Measurements from ENCODE around the gene KIF5B.
A peak's percentile ranks its signal among the peaks of the same experiment; 100 is the strongest.
"Not testable (repeated sequence)": the region's sequence is repeated elsewhere in the genome, so short reads cannot be mapped to it uniquely, and the experiment has no call there.

Gene KIF5B

GRCh38 chr10:32057036-32057372 lies 779 bp upstream of the KIF5B start:
- no peak for DNase-seq

GRCh38 chr10:32055478-32056135 lies 618 bp downstream of the KIF5B start:
- peak; percentile 40 for DNase-seq

GRCh38 chr10:32054094-32054493 lies 2.1 kb downstream of the KIF5B start:
- no peak for DNase-seq

- not testable (repeated sequence) for DNase-seq
Observed at GRCh38 chr10:32053392-32053791, 2.8 kb downstream of the KIF5B start.

GRCh38 chr10:32051926-32052325 lies 4.3 kb downstream of the KIF5B start:
- DNase-seq, result no peak

GRCh38 chr10:32050177-32050576 lies 6.0 kb downstream of the KIF5B start:
- no peak for DNase-seq

- DNase-seq, result no peak
Observed at GRCh38 chr10:32049113-32049512, 7.1 kb downstream of the KIF5B start.

GRCh38 chr10:32048282-32048681 lies 7.9 kb downstream of the KIF5B start:
- DNase-seq, result no peak

- no peak for DNase-seq
Observed at GRCh38 chr10:32047881-32048280, 8.3 kb downstream of the KIF5B start.

- DNase-seq, result no peak
Observed at GRCh38 chr10:32046151-32046550, 10.1 kb downstream of the KIF5B start.

GRCh38 chr10:32042730-32043129 lies 13.5 kb downstream of the KIF5B start:
- DNase-seq, result not testable (repeated sequence)

GRCh38 chr10:32041290-32042028 lies 14.8 kb downstream of the KIF5B start:
- DNase-seq, result no peak

- no peak for DNase-seq
Observed at GRCh38 chr10:32039734-32040133, 16.5 kb downstream of the KIF5B start.

- DNase-seq, result no peak
Observed at GRCh38 chr10:32038777-32039176, 17.4 kb downstream of the KIF5B start.

GRCh38 chr10:32036922-32037321 lies 19.3 kb downstream of the KIF5B start:
- no peak for DNase-seq

GRCh38 chr10:32035038-32035437 lies 21.2 kb downstream of the KIF5B start:
- no peak for DNase-seq

GRCh38 chr10:32033171-32033570 lies 23.1 kb downstream of the KIF5B start:
- no peak for DNase-seq

- DNase-seq, result no peak
Observed at GRCh38 chr10:32031920-32032319, 24.3 kb downstream of the KIF5B start.

- DNase-seq, result no peak
Observed at GRCh38 chr10:32031424-32031823, 24.8 kb downstream of the KIF5B start.

- DNase-seq, result no peak
Observed at GRCh38 chr10:32028710-32029109, 27.5 kb downstream of the KIF5B start.

GRCh38 chr10:32023264-32023663 lies 33.0 kb downstream of the KIF5B start:
- DNase-seq, result no peak

GRCh38 chr10:32017044-32017443 lies 39.2 kb downstream of the KIF5B start:
- no peak for DNase-seq

- no peak for DNase-seq
Observed at GRCh38 chr10:32015386-32015785, 40.8 kb downstream of the KIF5B start.

- no peak for DNase-seq
Observed at GRCh38 chr10:32007026-32007425, 49.2 kb downstream of the KIF5B start.

GRCh38 chr10:32005050-32005449 lies 51.2 kb downstream of the KIF5B start:
- DNase-seq, result peak; percentile 35
